Right renal cortex interstitium (tissue), 3 donors: ENCODE results near the gene RPL29. TPM values are rescaled to one million over a fixed set of nuclear protein-coding genes. Genes with fewer than 3 reads are reported as not detected.

Experiments used
- DNase-seq, 3 donors: peaks; one replicate each; pipeline ENCODE4 v3.0.0-alpha.2; 2013; ENCODE audit warnings: low read depth in 3 of 3, low spot score in 2 of 3
- polyA plus RNA-seq, 3 donors: library from polyadenylated mRNA; unstranded; fragments of 120-200 nt; gene quantifications; one replicate each; pipeline ENCODE4 v1.2.1, GENCODE V29; 2013; ENCODE audit not compliant: insufficient read length in 3 of 3

Gene RPL29
- polyA plus RNA-seq, 3 donors, result 1,608 to 1,744 (median 1,623) TPM

DNA sequence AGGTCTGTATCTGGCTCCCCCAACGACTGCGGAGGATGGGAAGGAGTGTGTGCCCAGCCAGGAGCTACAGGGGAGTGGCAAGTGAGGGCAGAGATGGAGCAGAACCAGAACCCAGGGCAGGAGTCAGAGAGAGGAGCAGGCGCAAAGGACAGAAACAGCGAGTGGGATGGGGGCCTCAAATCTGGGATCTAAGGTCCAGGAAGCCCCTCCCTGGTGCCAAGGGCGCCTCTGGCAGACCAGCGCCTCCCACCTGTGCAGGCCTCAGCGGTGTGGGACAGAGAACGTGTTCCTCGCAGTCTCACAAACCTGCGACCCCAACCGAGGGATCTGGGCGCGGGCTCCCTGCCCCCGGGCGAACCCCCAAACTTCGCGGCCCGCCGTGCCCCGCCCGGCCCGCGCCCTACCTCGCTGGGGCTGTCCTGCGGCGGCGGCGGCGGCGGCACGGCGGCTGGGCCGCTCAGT is 28.7 kb downstream of the RPL29 start:
- no peak for DNase-seq

DNA sequence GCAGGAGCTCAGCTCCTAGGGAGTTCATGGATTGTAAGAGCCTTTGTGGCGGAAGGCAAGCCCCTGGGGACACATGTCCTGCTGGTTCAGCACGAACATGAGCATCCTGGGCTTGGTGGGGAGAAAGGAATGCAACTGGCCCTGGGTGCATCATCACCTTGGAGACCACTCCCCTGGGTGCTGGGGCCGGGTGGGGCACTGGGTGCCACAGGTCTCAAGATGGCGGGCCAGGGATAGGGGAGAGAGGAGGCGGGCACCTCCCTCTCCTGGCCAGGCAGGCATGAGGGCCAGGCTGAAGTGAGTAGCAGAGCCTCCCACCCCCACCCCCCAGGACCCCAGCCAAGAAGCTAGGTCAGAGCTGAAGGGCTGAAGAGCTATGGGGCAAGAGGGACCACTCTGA is 29.2 kb downstream of the RPL29 start:
- no peak for DNase-seq

DNA sequence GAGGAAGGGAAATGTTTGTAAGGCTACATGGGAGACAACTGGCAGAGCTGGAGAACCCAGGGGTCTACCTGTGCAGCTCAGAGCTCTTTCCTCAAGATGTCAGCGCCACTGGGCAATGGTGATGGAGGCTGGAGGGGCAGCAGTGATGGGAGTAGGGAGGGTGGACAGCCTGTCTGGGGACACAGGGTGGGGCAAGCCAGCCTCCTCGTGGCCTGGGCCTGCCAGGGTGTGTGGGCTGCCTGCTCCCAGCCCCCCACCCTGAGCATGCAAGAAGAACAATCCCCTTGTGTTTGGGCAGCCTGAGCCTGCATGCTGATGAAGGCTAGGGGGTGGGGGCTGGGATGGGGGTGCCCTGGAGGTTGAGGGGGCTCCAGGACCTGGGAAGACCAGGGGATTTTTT is 29.7 kb downstream of the RPL29 start:
- DNase-seq, result no peak

DNA sequence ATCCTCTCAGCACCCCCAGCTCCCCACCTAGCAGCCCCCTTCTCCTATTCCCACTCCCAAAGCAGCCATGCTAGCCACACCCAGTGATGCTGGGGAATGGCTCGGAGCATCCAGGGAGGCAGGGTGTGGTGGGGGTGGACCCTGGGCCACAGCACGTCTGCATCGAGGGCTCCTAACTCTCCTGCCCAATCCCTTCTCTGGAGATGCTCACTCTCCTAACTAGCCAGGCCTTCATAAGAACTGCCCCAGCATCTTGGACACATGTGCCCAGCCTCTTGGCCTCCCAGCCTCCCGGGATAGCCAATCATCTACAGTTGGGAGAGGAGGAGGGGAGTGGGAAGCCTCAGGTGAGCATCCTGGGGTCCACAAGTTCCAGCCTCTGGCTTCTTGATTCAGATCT is 31.2 kb downstream of the RPL29 start:
- no peak for DNase-seq

DNA sequence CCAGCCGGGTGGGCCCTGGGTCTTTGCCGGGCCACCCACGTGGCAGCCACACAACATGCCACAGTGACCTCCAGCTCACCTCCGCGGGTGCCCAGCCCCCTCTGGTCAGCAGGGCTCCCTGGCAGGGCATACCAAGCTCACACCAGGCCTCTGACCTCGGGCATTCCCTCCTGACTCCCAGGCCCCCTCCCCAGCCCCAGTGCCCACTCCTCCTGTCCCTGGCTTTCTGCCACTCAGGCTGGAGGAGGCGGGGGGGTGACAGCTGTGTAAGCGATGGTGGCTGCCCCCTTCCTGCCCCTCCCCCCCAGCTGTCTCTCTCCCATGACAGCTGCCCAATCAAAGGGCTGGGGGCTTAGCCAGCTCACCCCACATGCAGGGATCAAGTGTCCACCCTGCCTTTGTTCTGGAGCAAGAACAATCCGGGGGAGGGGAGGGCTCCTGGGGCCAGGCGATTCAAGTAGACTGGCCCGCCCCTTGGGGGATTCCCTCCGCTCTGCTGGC is 31.7 kb downstream of the RPL29 start:
- DNase-seq, result no peak

DNA sequence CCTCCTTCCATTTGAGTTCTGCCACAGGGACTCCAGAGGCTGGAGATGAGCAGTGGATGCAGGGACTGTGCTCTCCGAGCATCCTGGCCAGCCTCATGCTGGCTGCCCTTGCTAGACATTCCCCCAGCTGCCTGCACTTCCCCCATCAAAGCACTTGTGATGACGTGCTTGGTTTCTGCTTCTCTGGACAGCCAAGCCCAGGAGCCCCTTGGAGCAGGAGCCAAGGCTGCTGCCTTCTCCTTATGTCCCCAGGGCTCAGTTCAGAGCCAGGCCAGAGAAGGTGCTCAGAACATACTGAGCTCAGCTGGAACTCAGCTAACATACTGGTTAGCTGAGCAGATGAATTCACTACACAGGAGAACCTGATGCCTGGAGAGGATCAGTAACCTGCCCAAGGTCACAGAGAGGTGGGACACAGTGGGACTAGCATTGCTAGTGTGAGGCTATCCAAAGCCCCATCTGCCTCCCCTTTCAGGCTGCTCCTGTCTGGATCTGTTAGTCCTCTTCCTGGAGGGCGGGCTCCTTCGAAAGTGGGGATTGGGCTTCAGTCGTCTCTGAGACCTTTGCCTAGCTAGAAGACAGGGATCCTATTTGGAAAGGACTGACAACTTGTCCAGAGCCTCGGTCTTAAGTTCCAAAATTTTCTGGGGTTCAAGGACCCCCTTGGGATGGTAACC is 32.7 kb downstream of the RPL29 start:
- no peak for DNase-seq

DNA sequence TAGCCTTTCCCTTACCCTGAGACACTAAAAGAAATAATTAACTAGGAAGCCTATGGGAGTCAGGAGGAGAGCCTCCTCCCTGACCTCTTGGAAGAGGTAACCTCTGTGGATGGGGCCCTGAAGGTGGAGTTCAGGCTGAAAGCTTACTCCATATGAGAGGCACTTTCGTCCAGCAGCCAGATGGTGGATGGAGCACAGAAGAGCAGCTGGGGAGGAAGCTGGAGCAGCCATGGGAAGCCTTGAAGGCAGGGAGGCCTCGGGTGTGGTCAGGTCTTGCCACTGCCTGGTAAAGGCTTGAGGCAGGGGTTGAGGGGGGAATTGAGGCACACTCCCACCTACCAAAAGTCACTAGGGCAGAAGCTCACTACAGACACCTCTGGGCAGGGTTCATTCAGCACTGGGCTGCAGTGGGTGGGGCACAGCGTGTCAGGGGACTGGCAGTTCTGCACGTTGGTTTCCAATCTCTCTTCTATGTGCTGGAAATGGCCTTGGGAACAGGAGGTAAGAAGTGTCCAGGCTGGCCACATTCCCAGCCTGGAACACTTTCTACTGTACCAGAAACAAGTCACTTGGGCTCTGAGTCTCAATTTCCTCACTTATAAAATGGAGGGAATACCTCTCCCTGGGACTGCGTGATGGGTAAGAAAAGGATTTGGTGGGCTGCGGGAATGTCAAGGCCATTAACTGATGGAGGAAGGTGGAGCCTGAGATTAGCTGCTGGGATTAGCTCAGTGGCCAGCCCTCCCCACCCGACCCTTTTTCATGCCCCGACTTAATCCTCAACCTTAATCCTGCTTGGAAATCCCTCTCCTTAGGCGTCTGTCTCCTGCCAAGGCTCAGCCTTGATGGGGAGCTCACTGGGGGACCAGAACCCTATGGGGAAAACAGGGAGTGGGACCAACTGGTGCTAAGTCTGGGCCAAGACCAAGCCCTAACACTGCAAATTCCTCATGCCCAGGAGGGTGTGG is 33.8 kb downstream of the RPL29 start:
- no peak for DNase-seq

DNA sequence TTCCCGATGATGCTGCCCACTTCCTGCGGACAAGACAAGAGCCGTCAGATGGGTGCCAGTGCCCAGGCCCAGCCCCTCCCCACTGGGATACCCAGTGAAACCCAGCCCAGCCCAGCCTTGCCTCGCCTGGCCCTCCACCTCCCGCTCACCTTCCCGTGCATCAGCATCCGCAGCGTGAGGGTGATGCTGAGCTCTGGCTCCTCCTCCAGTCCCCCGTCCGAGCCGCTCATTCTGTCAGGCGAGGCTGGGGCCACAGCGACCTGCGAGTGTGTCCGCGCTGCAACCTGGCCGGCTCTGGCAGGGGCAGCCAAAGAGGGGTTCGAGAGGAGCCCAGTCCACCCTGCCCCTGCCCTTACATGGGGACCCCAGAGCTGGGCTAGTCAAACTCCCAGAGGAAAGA is 34.7 kb downstream of the RPL29 start:
- DNase-seq, result no peak

DNA sequence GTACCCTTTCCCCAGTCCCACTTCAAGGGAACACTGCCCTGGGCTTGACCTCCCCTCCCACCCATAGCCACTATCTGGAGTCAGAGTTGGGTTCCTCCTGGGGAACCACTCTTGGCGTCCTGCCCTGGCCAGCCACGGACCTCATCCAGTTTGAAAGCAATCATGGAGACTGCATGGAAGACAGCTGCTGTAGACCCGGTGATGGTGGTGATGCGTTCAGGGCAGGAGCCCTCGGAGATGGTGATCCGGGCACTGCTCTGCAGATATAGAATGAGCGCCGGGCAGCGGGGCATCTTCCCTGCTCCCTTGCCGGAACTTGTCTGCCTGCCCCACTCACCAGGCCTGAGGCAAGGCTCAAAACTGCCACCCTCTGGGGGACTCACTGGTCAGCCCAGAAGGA is 35.3 kb downstream of the RPL29 start:
- DNase-seq, result no peak

DNA sequence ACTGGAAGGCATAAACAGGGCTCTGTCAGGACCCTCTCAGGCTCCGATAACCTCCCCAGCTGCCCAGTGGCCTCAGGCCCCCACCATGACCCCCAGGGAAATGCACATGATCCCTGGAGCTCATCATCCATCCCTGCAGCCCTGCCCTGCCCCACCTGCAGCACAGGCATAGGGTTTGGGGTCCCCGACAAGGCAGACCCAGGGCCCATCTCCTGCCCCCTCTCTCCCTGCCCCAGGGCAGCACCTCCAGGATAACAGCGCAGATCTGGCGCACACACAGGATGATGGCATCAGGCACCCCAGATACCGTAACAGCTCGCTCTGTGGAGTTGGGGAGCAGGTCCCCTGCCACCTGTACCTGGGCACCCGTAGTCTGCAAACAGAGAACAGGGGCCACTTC is 36.0 kb downstream of the RPL29 start:
- no peak for DNase-seq

DNA sequence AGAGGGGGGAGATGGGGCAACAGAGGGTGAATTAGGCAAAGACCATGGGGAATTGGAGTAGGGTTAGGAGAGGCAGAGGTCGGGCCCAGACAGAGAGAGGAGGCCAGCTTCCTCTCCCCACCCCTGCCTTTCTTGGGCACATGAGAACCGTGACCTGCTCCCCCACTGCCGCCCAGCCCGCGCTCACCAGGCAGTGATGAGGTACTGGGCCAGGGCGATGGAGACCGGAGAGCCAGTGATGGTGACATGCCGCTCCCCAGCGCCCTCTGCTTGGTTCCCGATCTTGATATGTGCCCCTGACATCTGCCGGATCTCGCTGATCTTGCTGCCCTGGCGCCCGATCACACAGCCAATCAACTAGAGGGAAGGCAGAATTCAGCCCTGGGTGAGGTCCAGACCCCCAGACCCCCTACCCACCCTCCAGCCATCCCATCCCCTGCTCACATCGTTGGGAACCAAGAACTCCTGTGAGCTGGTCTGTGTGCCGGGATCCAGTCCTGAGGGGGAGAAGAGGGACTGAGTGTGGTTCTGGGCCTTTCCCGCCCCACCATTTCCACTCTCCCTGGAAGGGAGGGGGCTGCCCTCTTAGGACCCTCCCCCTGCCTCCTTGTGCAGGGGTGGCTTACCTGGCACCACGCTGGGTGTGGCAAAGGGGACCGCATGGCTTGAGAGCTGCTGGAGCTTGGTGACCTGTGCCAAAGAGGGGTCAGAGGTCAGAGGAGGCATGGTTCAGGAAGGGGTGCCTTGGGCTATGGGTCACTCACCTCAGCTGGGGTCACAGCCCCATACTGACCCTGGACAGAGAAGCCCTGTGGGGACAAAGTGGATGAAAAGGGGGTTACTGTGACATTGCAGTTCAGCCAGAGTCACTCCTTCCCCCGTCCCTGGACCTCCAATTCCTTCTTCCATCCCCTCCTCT is 36.8 kb downstream of the RPL29 start:
- no peak for DNase-seq

DNA sequence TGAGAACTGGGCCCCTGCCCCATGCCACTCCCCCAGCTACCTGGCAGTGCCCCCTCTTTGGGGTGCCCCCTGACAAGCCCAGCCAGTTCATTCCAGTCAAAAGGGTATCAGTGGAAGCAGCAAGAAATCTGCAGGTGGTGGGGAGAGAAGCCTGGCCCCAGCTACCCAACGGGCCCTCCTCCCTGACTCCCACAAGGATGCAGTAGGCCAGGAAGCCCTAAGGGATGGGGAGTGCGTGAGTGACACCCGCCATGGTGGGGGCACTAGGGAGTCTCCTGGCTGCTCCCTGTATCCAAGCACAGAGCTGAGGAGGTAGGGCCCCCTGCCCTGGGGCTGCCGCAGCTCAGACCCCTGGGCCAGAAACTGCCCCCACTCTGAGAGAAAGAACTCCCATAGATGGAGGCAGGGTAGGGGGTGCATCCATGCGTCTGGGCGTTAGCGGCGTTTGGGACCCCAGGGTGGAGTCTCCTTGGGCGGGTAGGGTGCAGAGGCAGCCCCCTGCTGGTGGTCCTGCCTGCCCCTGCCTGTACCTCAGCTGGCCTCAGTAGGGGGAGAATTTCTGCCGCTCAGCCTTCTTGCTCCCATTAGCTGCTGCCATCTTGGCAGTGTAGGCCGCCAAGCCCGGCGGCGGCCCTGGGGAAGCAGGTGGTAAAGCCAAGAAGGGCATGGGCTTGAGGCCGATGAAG is 38.0 kb downstream of the RPL29 start:
- no peak for DNase-seq

DNA sequence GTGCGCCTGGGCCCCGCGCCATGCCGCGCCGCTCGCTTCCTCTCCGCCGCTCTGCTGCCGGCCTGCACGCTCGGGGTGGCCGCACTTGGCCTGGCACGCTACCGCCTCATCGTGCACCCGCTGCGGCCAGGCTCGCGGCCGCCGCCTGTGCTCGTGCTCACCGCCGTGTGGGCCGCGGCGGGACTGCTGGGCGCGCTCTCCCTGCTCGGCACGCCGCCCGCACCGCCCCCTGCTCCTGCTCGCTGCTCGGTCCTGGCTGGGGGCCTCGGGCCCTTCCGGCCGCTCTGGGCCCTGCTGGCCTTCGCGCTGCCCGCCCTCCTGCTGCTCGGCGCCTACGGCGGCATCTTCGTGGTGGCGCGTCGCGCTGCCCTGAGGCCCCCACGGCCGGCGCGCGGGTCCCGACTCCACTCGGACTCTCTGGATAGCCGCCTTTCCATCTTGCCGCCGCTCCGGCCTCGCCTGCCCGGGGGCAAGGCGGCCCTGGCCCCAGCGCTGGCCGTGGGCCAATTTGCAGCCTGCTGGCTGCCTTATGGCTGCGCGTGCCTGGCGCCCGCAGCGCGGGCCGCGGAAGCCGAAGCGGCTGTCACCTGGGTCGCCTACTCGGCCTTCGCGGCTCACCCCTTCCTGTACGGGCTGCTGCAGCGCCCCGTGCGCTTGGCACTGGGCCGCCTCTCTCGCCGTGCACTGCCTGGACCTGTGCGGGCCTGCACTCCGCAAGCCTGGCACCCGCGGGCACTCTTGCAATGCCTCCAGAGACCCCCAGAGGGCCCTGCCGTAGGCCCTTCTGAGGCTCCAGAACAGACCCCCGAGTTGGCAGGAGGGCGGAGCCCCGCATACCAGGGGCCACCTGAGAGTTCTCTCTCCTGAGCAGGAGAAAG is 39.6 kb downstream of the RPL29 start:
- DNase-seq, result no peak

DNA sequence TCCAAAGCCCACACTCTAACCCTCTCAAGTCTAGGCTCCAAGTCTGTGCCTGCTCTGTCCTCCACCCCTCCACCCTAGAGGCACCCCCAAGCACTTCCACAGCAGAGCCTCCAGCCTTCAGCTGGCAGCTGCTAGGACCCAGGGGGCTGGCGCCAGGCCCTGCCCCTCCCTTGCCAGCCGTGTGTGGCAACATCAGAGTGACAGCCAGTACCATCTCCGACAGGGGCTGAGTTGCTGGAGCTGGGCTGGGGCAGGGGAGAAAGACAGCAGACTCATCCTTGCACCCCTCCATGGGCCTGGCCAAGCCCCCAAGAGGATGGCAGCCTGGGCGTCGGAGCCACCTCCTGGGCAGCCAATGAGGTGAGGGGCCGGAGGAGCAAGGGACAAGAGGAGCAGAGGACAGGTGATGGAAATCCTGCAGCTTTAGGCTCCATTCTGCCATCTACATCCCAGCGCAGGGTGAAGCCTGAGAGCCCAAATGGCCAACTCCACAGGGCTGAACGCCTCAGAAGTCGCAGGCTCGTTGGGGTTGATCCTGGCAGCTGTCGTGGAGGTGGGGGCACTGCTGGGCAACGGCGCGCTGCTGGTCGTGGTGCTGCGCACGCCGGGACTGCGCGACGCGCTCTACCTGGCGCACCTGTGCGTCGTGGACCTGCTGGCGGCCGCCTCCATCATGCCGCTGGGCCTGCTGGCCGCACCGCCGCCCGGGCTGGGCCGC is 40.4 kb downstream of the RPL29 start, which contains the start of gene GPR62:
GPR62 (plus strand) TSS at position 207 of the 718 bp plus-strand sequence; CDS start at position 479, 272 bp downstream.
- no peak for DNase-seq

DNA sequence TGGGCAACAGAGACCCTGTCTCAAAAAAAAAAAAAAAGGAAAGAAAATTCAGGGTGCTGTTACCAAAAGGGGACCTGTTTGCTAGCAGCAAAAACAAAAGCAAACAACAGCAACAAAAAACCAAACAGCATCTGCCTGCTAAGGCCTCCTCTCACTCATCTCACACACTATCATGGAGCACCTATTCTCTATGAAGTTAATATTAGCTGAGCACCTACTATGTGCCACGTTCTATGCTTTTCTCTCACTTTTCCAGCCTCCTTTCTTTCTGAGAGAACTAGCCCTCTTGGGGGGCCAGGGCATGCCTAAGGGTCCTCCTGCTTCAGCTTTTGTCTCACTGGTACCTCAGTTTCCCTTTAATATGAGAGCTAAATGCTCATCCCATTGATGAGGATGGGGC is 41.0 kb downstream of the RPL29 start:
- DNase-seq, result no peak

DNA sequence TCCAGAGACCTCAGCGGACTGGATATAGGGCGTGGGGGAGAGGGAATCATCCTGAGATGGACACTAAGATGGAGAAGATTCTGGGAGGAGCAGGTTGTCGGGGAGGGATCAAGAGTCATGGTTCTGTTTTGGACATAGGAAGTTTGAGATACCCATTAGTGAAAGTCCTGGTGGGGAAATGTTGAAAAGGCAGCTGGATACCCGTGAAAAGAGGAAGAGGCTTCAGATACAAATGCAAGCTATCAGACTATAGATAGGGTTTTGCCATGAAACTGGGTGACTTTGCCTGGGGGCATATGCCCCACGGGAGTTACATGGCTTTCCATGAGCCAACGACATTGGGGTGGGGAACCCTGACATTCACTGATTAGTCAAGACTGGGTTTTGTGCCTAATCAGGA is 41.6 kb downstream of the RPL29 start:
- DNase-seq, result no peak

DNA sequence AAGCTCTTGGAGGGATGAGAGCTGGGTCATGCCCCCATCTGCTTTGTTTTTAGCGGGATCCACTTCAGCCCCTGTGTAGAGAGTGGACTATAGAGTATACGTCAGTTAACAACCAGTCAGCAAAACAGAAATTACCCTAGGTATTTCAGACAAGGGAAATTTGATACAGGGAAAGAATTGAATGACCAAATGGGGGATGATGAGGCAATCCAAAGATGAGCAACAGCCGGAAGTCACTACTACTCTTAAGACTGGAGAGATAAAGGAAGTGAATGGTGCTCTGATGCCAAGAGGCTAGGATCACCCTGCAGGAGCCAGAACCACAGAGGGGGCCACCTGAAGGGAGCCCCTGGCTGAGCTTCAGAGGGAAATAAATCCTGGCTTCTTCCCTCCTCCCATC is 42.2 kb downstream of the RPL29 start:
- no peak for DNase-seq

DNA sequence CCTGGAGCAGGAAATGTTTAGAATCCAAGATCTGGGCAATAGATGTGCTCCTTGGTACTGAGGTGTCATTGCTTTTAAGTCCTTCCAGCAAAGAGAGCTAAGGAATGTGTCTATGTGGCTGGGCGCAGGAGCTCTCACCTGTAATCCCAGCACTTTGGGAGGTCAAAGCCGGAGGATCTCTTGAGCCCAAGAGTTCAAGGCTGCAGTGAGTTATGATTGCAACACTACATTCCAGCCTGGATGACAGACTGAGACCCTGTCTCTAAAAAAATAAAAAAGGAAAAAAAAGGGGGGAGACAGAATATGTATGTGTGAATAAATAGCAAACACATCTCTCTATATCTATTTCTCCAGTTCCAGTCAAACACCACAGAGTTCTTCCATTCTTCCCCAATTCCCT is 44.8 kb downstream of the RPL29 start:
- no peak for DNase-seq
